GM12878 (cell line): Measurements from ENCODE around the gene HOXA1. TPM values are rescaled to one million over a fixed set of nuclear protein-coding genes. Genes with fewer than 3 reads are reported as not detected.

Source experiments
- ATAC-seq: fragments of 200-7000 bp; cut with Tn5 transposase; 3 replicates; pipeline ENCODE4 v1.9.1; 2020; ENCODE audit warnings: mild to moderate bottlenecking, moderate library complexity
- BruUV-seq: library from RNA; stranded (reverse); fragments of 400-500 nt; replicated peaks from 2 replicates; lab custom pipeline; 2021; lab: Mats Ljungman, UMichigan
- CTCF ChIA-PET: fragments of 300-600 bp; sonication (Branson Sonifier 250); formaldehyde crosslinking; extraction: SDS; loops from one replicate; lab custom pipeline; 2021; ENCODE audit warnings: inconsistent platforms; lab: Yijun Ruan, JAX
- POLR2A ChIA-PET: fragments of 350-600 bp; formaldehyde crosslinking; extraction: SDS; loops from one replicate; lab custom pipeline; 2021; ENCODE audit warnings: inconsistent platforms; lab: Charles Lee
- RAD21 ChIA-PET: fragments of 300-600 bp; sonication (Branson Sonifier 250); formaldehyde crosslinking; loops from one replicate; lab custom pipeline; 2023; ENCODE audit warnings: antibody characterized with exemption; ENCODE audit not compliant: unreplicated experiment; lab: Charles Lee
- SMC1A ChIA-PET: fragments of 300-600 bp; sonication (Branson Sonifier 250); formaldehyde crosslinking; loops from one replicate; lab custom pipeline; 2023; ENCODE audit not compliant: unreplicated experiment, uncharacterized antibody; lab: Charles Lee
- DNase-seq: peaks from one replicate; pipeline ENCODE4 v3.0.0-alpha.2; 2011; ENCODE audit warnings: low read depth, low spot score
- FAIRE-seq: peaks from 3 replicates; lab custom pipeline; 2011; peaks lifted over from hg19 to GRCh38; lab: Jason Lieb, UNC
- H2AFZ ChIP-seq: 2 replicates; pipeline ENCODE4 v1.6.0; 2011; ENCODE audit warnings: low read depth, low read length, control low read depth; ENCODE audit not compliant: control insufficient read depth
- H3K27ac ChIP-seq: 2 replicates; pipeline ENCODE4 v1.5.1; 2011; ENCODE audit warnings: control low read depth; ENCODE audit not compliant: control insufficient read depth, insufficient read depth
- H3K27me3 ChIP-seq, 2 experiments: replicated peaks in 1 of 2; 2 replicates each; pipeline versions ENCODE4 v1.6.0 to v1.6.1; 2011; ENCODE audit warnings: low read length in 1 of 2; ENCODE audit not compliant: control insufficient read depth in 2 of 2, insufficient read depth in 2 of 2
- H3K36me3 ChIP-seq, 2 experiments: 2 replicates each; pipeline ENCODE4 v1.5.1; 2011; ENCODE audit warnings: low read length in 1 of 2; ENCODE audit not compliant: control insufficient read depth in 2 of 2, insufficient read depth in 2 of 2
- H3K4me1 ChIP-seq: 2 replicates; pipeline ENCODE4 v1.6.1; 2011; ENCODE audit warnings: mild to moderate bottlenecking, low read length, moderate library complexity, mixed read lengths; ENCODE audit not compliant: control insufficient read depth, insufficient read depth
- H3K4me2 ChIP-seq: 2 replicates; pipeline ENCODE4 v1.6.0; 2011; ENCODE audit warnings: control low read depth; ENCODE audit not compliant: control insufficient read depth, insufficient read depth
- H3K4me3 ChIP-seq: fragments of 200-600 bp; sonication (generic); 2 replicates; pipeline ENCODE4 v1.5.1; 2016
- H3K79me2 ChIP-seq: 2 replicates; pipeline ENCODE4 v1.6.0; 2011; ENCODE audit warnings: low read length; ENCODE audit not compliant: control insufficient read depth, insufficient read depth
- H3K9ac ChIP-seq: 2 replicates; pipeline ENCODE4 v1.8.0; 2011; ENCODE audit warnings: low read length, control low read depth, mixed read lengths; ENCODE audit not compliant: control insufficient read depth, insufficient read depth
- H3K9me3 ChIP-seq: replicated peaks from 3 replicates; pipeline ENCODE4 v1.5.1; 2011; ENCODE audit warnings: mild to moderate bottlenecking, low read length; ENCODE audit not compliant: control insufficient read depth, insufficient read depth
- H4K20me1 ChIP-seq: 2 replicates; pipeline ENCODE4 v1.6.0; 2011; ENCODE audit not compliant: control insufficient read depth, insufficient read depth
- BHLHE40 ChIP-seq, 2 experiments: fragments of 450-650 bp in 1 of 2; IDR thresholded peaks; 2 replicates each; pipeline ENCODE4 v1.6.1; 2011 to 2017; ENCODE audit warnings: low read depth in 2 of 2, borderline replicate concordance in 1 of 2, improper control_type of control experiment in 1 of 2, low read length in 1 of 2, mild to moderate bottlenecking in 1 of 2
- GATAD2B ChIP-seq: fragments of 450-650 bp; conservative IDR thresholded peaks from 2 replicates; pipeline ENCODE4 v1.6.1; 2017; ENCODE audit warnings: low read depth, mild to moderate bottlenecking, moderate library complexity
- HDAC6 ChIP-seq: fragments of 200-600 bp; sonication (generic); IDR thresholded peaks from one replicate; pipeline ENCODE4 v1.8.0; 2017; ENCODE audit warnings: antibody characterized with exemption; ENCODE audit not compliant: unreplicated experiment
- HDGF ChIP-seq: fragments of 450-650 bp; IDR thresholded peaks from 2 replicates; pipeline ENCODE4 v1.6.1; 2016; ENCODE audit warnings: antibody characterized with exemption
- JUNB ChIP-seq: IDR thresholded peaks from 2 replicates; pipeline ENCODE4 v1.6.1; 2016; ENCODE audit warnings: antibody characterized with exemption, mild to moderate bottlenecking
- JUND ChIP-seq: IDR thresholded peaks from 2 replicates; pipeline ENCODE4 v1.6.1; 2012; ENCODE audit warnings: low read depth, mild to moderate bottlenecking, low read length, improper control_type of control experiment, moderate library complexity
- MEF2B ChIP-seq: fragments of 450-650 bp; IDR thresholded peaks from 2 replicates; pipeline ENCODE4 v1.6.1; 2018; ENCODE audit warnings: mild to moderate bottlenecking, moderate library complexity; ENCODE audit not compliant: partially characterized antibody, poor library complexity, severe bottlenecking
- NFIC ChIP-seq: IDR thresholded peaks from 2 replicates; pipeline ENCODE4 v1.6.1; 2012; ENCODE audit warnings: low read depth, mild to moderate bottlenecking, inconsistent platforms, low read length, moderate library complexity
- STAT1 ChIP-seq: fragments of 450-650 bp; conservative IDR thresholded peaks from 2 replicates; pipeline ENCODE4 v1.6.1; 2014; ENCODE audit warnings: antibody characterized with exemption, mild to moderate bottlenecking
- ZZZ3 ChIP-seq: IDR thresholded peaks from 2 replicates; pipeline ENCODE4 v1.6.1; 2011; ENCODE audit warnings: low read depth; ENCODE audit not compliant: control insufficient read depth, insufficient read length
- WGBS: methylation state at CpG from one replicate; pipeline ENCODE4 v1.1.6; 2016; ENCODE audit warnings: low lambda C conversion rate; ENCODE audit not compliant: insufficient replicate concordance, insufficient coverage; ENCODE audit errors: missing lambda C conversion rate; 5-methylcytosine and 5-hydroxymethylcytosine counted together
- in situ Hi-C: fragments of 300-500 bp; cut with MboI; formaldehyde crosslinking; loops from 9 replicates; pipeline ENCODE4 v1.14.3; 2018; ENCODE audit warnings: mixed read lengths
- intact Hi-C: fragments of 100-400 bp; cut with micrococcal nuclease; formaldehyde crosslinking; loops from one replicate; pipeline ENCODE4 v1.14.2; 2022; ENCODE audit not compliant: unreplicated experiment
- polyA plus RNA-seq, 11 experiments: library from polyadenylated mRNA; depleted of rRNA in 4 of 11; unstranded in 6 of 11; stranded (reverse) in 5 of 11; fragments of >200 nt; fragmentation: Nextera tagmentation in 4 of 11; fragmentation: Illumina TruSeq in 1 of 11; extraction: Ambion mirVana in 4 of 11; extraction: Trizol in 1 of 11; gene quantifications; 1 replicate in 1 of 11; 2 replicates in 10 of 11; pipeline versions ENCODE4 v1.2.1 to v1.2.3, GENCODE V29; 2011 to 2016; ENCODE audit warnings: inconsistent platforms in 2 of 11, missing spikeins in 2 of 11, low read depth in 1 of 11
- total RNA-seq, 4 experiments: library from RNA; depleted of rRNA in 3 of 4; stranded (reverse); fragments of >200 nt in 3 of 4; fragmentation: Illumina TruSeq in 1 of 4; extraction: Trizol in 1 of 4; gene quantifications; 2 replicates each; pipeline versions ENCODE4 v1.2.1 to v1.2.3, GENCODE V29; 2013 to 2021
- TF ChIP-seq, protein P1 (sequence below): fragments of 450-650 bp; IDR thresholded peaks from 2 replicates; pipeline ENCODE4 v1.6.1; 2018; ENCODE audit warnings: borderline replicate concordance, mild to moderate bottlenecking; ENCODE audit not compliant: partially characterized antibody
- TF ChIP-seq, protein P2 (sequence below): IDR thresholded peaks from 2 replicates; pipeline ENCODE4 v1.6.1; 2011; ENCODE audit warnings: mild to moderate bottlenecking, low read depth, low read length, moderate library complexity; ENCODE audit not compliant: insufficient replicate concordance
- TF ChIP-seq, protein P3 (sequence below): fragments of 450-650 bp; IDR thresholded peaks from 2 replicates; pipeline ENCODE4 v1.6.1; 2017; ENCODE audit warnings: antibody characterized with exemption, mild to moderate bottlenecking, moderate library complexity

The HOXA1 gene
- total and polyA plus RNA-seq, 10 of the 15 experiments (the other 5 are each of a cell fraction or from before 2014, with no cell fraction given): 0.06 to 1.7 (median 0.18) TPM; not detected in 3

DNA sequence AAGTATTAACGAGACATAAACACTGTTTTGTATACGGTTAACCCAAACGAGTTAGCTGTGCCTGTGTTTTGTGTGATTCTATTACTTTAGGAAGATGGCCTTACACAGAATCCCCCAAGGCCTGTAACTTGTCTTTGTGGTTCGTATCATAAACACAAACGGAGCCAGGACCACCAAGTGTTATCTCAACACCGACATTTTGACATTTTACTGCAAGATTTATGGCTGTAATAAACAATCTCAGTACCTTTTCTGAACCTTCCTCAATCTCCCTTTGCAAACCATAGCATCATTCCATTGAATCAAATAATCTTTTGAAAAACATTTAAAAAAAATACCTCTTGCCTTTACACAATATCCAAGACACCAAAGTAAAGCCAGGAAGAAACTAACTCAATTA, 37.2 kb upstream of the HOXA1 start:
- RAD21 ChIA-PET: no interaction called here
- 41% methylated on average over 6 of the region's 6 CpGs for WGBS
- SMC1A ChIA-PET: interaction anchor here (0.8 to 2.2 kb wide), 3 partner anchors 17 to 277 kb away, joined by 3 to 7 read pairs (median 5); no protein-coding TSS in a partner anchor
- CTCF ChIA-PET: interaction anchor here (0.6 to 0.7 kb wide), 2 partner anchors 64 to 156 kb away, joined by 3 read pairs; no protein-coding TSS in a partner anchor
- DNase-seq (no peak), FAIRE-seq (no peak), ATAC-seq (no peak)
- Histone ChIP-seq H3K4me2 (no peak overlapping the region), H4K20me1 (no peaks in the 10 kb centered on the region), H3K36me3 (no peaks in the 10 kb centered on the region), H3K27me3 (peaks cover 2 to 7% of the 10 kb centered on the region in 2 experiments; a peak in 3 of 4 replicates), H2AFZ (no peak overlapping the region), H3K4me3 (no peak overlapping the region), H3K27ac (no peak overlapping the region), H3K9me3 (no peaks in the 10 kb centered on the region; the same call in 2 of the 3 replicates), H3K79me2 (no peaks in the 10 kb centered on the region), H3K9ac (no peak overlapping the region), H3K4me1 (no peaks in the 10 kb centered on the region; the same call in 1 of the 2 replicates)
- intact Hi-C loops: no loop called here
- POLR2A ChIA-PET: no interaction called here
- in situ Hi-C loops: no loop called here
- no TSS peak for BruUV-seq
- TF ChIP-seq BHLHE40 (IDR thresholded peaks at IDR 0.05; ENCODE audit: borderline replicate concordance in 1 of 2, low read depth in 2 of 2, low read length in 1 of 2) (no peak), JUNB (no peak), JUND (no peak), GATAD2B (no peak), ZZZ3 (no peak), NFIC (no peak), STAT1 (no peak), HDAC6 (no peak), MEF2B (no peak), HDGF (no peak)
- TF ChIP-seq, protein P1, sequence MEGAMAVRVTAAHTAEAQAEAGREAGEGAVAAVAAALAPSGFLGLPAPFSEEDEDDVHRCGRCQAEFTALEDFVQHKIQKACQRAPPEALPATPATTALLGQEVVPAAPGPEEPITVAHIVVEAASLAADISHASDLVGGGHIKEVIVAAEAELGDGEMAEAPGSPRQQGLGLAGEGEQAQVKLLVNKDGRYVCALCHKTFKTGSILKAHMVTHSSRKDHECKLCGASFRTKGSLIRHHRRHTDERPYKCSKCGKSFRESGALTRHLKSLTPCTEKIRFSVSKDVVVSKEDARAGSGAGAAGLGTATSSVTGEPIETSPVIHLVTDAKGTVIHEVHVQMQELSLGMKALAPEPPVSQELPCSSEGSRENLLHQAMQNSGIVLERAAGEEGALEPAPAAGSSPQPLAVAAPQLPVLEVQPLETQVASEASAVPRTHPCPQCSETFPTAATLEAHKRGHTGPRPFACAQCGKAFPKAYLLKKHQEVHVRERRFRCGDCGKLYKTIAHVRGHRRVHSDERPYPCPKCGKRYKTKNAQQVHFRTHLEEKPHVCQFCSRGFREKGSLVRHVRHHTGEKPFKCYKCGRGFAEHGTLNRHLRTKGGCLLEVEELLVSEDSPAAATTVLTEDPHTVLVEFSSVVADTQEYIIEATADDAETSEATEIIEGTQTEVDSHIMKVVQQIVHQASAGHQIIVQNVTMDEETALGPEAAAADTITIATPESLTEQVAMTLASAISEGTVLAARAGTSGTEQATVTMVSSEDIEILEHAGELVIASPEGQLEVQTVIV: no peak
- TF ChIP-seq, protein P2, sequence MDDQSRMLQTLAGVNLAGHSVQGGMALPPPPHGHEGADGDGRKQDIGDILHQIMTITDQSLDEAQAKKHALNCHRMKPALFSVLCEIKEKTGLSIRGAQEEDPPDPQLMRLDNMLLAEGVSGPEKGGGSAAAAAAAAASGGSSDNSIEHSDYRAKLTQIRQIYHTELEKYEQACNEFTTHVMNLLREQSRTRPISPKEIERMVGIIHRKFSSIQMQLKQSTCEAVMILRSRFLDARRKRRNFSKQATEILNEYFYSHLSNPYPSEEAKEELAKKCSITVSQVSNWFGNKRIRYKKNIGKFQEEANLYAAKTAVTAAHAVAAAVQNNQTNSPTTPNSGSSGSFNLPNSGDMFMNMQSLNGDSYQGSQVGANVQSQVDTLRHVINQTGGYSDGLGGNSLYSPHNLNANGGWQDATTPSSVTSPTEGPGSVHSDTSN: no peak
- TF ChIP-seq, protein P3, sequence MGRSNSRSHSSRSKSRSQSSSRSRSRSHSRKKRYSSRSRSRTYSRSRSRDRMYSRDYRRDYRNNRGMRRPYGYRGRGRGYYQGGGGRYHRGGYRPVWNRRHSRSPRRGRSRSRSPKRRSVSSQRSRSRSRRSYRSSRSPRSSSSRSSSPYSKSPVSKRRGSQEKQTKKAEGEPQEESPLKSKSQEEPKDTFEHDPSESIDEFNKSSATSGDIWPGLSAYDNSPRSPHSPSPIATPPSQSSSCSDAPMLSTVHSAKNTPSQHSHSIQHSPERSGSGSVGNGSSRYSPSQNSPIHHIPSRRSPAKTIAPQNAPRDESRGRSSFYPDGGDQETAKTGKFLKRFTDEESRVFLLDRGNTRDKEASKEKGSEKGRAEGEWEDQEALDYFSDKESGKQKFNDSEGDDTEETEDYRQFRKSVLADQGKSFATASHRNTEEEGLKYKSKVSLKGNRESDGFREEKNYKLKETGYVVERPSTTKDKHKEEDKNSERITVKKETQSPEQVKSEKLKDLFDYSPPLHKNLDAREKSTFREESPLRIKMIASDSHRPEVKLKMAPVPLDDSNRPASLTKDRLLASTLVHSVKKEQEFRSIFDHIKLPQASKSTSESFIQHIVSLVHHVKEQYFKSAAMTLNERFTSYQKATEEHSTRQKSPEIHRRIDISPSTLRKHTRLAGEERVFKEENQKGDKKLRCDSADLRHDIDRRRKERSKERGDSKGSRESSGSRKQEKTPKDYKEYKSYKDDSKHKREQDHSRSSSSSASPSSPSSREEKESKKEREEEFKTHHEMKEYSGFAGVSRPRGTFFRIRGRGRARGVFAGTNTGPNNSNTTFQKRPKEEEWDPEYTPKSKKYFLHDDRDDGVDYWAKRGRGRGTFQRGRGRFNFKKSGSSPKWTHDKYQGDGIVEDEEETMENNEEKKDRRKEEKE: no peak
